HG02885 (cell line): ENCODE data around the gene GPRIN1.
"Not testable (repeated sequence)": the region's sequence is repeated elsewhere in the genome, so short reads cannot be mapped to it uniquely, and the experiment has no call there.

Experiments
- ATAC-seq: cut with Tn5 transposase; IDR thresholded peaks from one replicate; pipeline ENCODE4 v1.9.1; 2021; ENCODE audit warnings: mild to moderate bottlenecking; ENCODE audit not compliant: unreplicated experiment, poor library complexity

Gene GPRIN1

GRCh38 chr5:176577312-176578176 is 32.4 kb downstream of the GPRIN1 start:
- no peak for ATAC-seq

- ATAC-seq = no peak
These were observed 34.2 kb downstream of the GPRIN1 start for GRCh38 chr5:176575488-176576422.

- no peak for ATAC-seq
These were observed 34.9 kb downstream of the GPRIN1 start for GRCh38 chr5:176575066-176575465.

- ATAC-seq = no peak
These were observed 35.7 kb downstream of the GPRIN1 start for GRCh38 chr5:176574297-176574591.

- peak; percentile 58 for ATAC-seq
These were observed 36.2 kb downstream of the GPRIN1 start for GRCh38 chr5:176573564-176574296.

- ATAC-seq = no peak
These were observed 39.9 kb downstream of the GPRIN1 start for GRCh38 chr5:176570044-176570443.

GRCh38 chr5:176568657-176569056 is 41.3 kb downstream of the GPRIN1 start:
- no peak for ATAC-seq

GRCh38 chr5:176565760-176566288 is 44.1 kb downstream of the GPRIN1 start:
- ATAC-seq = no peak

GRCh38 chr5:176564002-176564401 is 46.0 kb downstream of the GPRIN1 start:
- no peak for ATAC-seq

GRCh38 chr5:176562189-176562588 is 47.8 kb downstream of the GPRIN1 start:
- ATAC-seq = no peak

- no peak for ATAC-seq
These were observed 48.7 kb downstream of the GPRIN1 start for GRCh38 chr5:176561259-176561658.

GRCh38 chr5:176560364-176560763 is 49.6 kb downstream of the GPRIN1 start:
- no peak for ATAC-seq

- no peak for ATAC-seq
These were observed 50.3 kb downstream of the GPRIN1 start for GRCh38 chr5:176559683-176560082.

GRCh38 chr5:176557846-176558245 is 52.1 kb downstream of the GPRIN1 start:
- ATAC-seq = no peak

GRCh38 chr5:176553260-176554085 is 56.5 kb downstream of the GPRIN1 start:
- ATAC-seq = no peak

- no peak for ATAC-seq
These were observed 57.6 kb downstream of the GPRIN1 start for GRCh38 chr5:176552332-176552869.

GRCh38 chr5:176550937-176551336 is 59.0 kb downstream of the GPRIN1 start:
- ATAC-seq = not testable (repeated sequence)

GRCh38 chr5:176550275-176550831 is 59.6 kb downstream of the GPRIN1 start:
- ATAC-seq = no peak

- ATAC-seq = no peak
These were observed 60.1 kb downstream of the GPRIN1 start for GRCh38 chr5:176549871-176550270.
